A673 (cell line): ENCODE data around the gene SLC25A19. TPM values are rescaled to one million over a fixed set of nuclear protein-coding genes. Genes with fewer than 3 reads are reported as not detected.

Experiments used
- BruUV-seq: library from RNA; stranded (reverse); fragments of 400-500 nt; replicated peaks from 2 replicates; lab custom pipeline; 2021; lab: Mats Ljungman, UMichigan
- CTCF ChIA-PET: fragments of 300-600 bp; sonication (Branson Sonifier 250); formaldehyde crosslinking; loops from one replicate; lab custom pipeline; 2022; ENCODE audit warnings: antibody characterized with exemption; lab: Charles Lee
- POLR2A ChIA-PET: fragments of 300-600 bp; sonication (Branson Sonifier 250); formaldehyde crosslinking; loops from one replicate; lab custom pipeline; 2022; ENCODE audit warnings: antibody characterized with exemption; ENCODE audit not compliant: low non-redundant PET; lab: Charles Lee
- DNase-seq: peaks from one replicate; pipeline ENCODE4 v3.0.0-alpha.2; 2015; ENCODE audit warnings: low spot score
- H3K27ac ChIP-seq: fragments of 200-600 bp; sonication (generic); 2 replicates; pipeline ENCODE4 v1.5.1; 2016; ENCODE audit warnings: mixed run types, low read depth, mild to moderate bottlenecking, mixed read lengths, antibody characterized with exemption, low read length; ENCODE audit not compliant: poor library complexity, severe bottlenecking
- H3K27me3 ChIP-seq: fragments of 200-600 bp; sonication (generic); replicated peaks from 2 replicates; pipeline ENCODE4 v1.6.1; 2017; ENCODE audit warnings: mixed run types, low read depth, mild to moderate bottlenecking, mixed read lengths, antibody characterized with exemption, low read length; ENCODE audit not compliant: insufficient read depth, poor library complexity
- H3K36me3 ChIP-seq: fragments of 200-600 bp; sonication (generic); 2 replicates; pipeline ENCODE4 v1.6.1; 2016; ENCODE audit warnings: mixed run types, mild to moderate bottlenecking, mixed read lengths, antibody characterized with exemption, low read length; ENCODE audit not compliant: insufficient read depth, poor library complexity, severe bottlenecking
- H3K4me1 ChIP-seq: fragments of 200-600 bp; sonication (generic); 2 replicates; pipeline ENCODE4 v1.6.1; 2017; ENCODE audit warnings: mixed run types, mild to moderate bottlenecking, mixed read lengths, antibody characterized with exemption, low read length; ENCODE audit not compliant: insufficient read depth, poor library complexity, severe bottlenecking
- H3K4me3 ChIP-seq: fragments of 200-600 bp; sonication (generic); 2 replicates; pipeline ENCODE4 v1.5.1; 2016; ENCODE audit warnings: low read depth, mixed run types, mild to moderate bottlenecking, mixed read lengths, low read length; ENCODE audit not compliant: poor library complexity, severe bottlenecking
- H3K9me3 ChIP-seq: fragments of 200-600 bp; sonication (generic); 2 replicates; pipeline ENCODE4 v1.6.1; 2016; ENCODE audit warnings: mixed run types, low read depth, mild to moderate bottlenecking, mixed read lengths, antibody characterized with exemption, low read length; ENCODE audit not compliant: poor library complexity, severe bottlenecking
- EZH2 ChIP-seq: fragments of 200-600 bp; sonication (generic); IDR thresholded peaks from 2 replicates; pipeline ENCODE4 v1.6.1; 2017; ENCODE audit warnings: borderline replicate concordance, low read depth, mild to moderate bottlenecking, mixed read lengths, antibody characterized with exemption, low read length; ENCODE audit not compliant: poor library complexity, severe bottlenecking
- intact Hi-C: fragments of 100-400 bp; cut with micrococcal nuclease; formaldehyde crosslinking; loops from one replicate; pipeline ENCODE4 v1.10.0; 2022; ENCODE audit not compliant: unreplicated experiment
- total RNA-seq: library from RNA; stranded (reverse); gene quantifications from 2 replicates; pipeline ENCODE4 v1.2.3, GENCODE V29; 2021
- TF ChIP-seq, protein P1 (sequence below): fragments of 300-800, 200-600 bp; sonication (generic); conservative IDR thresholded peaks from 2 replicates; pipeline ENCODE4 v1.5.1; 2017; ENCODE audit warnings: low read depth, mild to moderate bottlenecking, antibody characterized with exemption, low read length, moderate library complexity, mixed read lengths

Gene SLC25A19
- total RNA-seq, 1 experiment from 2014 or later = 45.0 TPM

DNA sequence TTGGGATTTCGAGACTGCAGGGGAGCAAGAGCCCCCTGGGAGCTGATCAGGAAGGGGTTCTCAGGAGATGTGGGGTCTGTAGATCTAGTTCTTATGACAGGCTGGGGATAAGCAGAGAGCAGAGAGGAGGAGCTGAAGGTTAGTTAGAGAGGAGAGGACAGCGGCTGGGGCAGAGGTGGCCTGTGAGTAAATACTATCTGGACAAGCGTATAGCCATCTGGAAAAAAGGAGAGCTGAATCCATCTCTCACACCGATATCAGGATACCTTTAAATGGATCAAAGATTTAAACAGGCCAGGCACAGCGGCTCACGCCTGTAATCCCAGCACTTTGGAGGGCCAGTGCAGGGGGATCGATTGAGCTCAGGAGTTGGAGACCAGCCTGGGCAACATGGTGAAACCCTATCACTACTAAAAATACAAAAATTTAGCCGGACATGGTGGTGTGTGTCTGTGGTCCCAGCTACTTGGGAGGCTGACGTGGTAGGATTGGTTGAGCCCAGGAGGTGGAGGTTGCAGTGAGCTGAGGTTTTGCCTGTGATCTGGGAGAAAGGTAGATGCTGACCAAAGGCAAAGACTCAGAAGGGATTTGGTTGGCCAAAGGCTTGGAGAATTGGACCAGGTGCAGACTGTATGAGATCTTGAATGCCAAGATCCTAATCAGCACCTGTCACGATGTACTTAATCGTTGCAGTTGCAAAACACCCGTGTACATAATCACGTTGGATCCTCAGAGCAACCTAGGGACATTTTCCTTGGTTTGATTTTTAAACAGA, 18.9 kb upstream of the SLC25A19 start:
- Histone ChIP-seq H3K4me3 (no peak overlapping the region), H3K27me3 (no peaks in the 10 kb centered on the region), H3K4me1 (no peaks in the 10 kb centered on the region), H3K9me3 (no peaks in the 10 kb centered on the region), H3K27ac (no peak overlapping the region), H3K36me3 (no peaks in the 10 kb centered on the region)
- TF ChIP-seq, protein P1, sequence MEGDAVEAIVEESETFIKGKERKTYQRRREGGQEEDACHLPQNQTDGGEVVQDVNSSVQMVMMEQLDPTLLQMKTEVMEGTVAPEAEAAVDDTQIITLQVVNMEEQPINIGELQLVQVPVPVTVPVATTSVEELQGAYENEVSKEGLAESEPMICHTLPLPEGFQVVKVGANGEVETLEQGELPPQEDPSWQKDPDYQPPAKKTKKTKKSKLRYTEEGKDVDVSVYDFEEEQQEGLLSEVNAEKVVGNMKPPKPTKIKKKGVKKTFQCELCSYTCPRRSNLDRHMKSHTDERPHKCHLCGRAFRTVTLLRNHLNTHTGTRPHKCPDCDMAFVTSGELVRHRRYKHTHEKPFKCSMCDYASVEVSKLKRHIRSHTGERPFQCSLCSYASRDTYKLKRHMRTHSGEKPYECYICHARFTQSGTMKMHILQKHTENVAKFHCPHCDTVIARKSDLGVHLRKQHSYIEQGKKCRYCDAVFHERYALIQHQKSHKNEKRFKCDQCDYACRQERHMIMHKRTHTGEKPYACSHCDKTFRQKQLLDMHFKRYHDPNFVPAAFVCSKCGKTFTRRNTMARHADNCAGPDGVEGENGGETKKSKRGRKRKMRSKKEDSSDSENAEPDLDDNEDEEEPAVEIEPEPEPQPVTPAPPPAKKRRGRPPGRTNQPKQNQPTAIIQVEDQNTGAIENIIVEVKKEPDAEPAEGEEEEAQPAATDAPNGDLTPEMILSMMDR = no peak
- no peak for TF ChIP-seq EZH2
- intact Hi-C loops = no loop called here
- ChIA-PET CTCF (interaction anchor here (0.8 kb wide), 1 partner anchor 15 kb away, joined by 15 read pairs; no protein-coding TSS in a partner anchor), POLR2A (no interaction called here)
- no peak for DNase-seq
- BruUV-seq = no TSS peak

DNA sequence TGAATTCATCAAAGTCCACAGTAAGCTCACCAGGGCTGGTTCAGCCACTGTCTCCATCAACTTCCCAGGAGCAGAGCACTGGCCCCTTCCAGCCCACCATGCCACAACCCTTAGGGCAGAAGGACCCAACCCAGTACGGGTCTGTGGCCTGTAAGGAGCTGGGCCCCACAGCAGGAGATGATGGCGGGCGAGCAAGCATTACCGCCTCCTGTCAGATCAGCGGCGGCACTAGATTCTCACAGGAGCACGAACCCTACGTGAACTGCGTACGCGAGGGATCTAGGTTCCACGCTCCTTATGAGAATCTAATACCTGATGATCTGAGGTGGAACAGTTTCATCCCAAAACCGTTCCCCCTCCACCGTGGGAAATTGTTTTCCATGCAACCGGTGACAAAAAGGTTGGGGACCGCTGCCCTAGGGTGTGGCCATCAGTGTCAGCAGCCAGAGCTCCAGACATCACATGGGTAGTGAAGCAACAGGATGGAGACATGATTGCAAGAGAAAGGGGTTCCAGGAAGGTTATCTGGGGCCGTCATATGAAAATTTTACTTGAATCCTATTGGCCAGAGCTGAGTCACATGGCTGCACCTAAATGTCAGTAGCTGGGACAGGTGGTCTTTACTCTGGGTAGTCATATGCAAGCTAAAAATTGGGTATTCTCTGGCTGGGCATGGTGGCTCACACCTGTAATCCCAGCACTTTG, 12.4 kb upstream of the SLC25A19 start:
- TF ChIP-seq, protein P1 = no peak
- TF ChIP-seq EZH2 = no peak
- Histone ChIP-seq H3K36me3 (no peaks in the 10 kb centered on the region), H3K27me3 (no peaks in the 10 kb centered on the region), H3K4me3 (no peak overlapping the region), H3K4me1 (no peaks in the 10 kb centered on the region), H3K9me3 (no peaks in the 10 kb centered on the region), H3K27ac (no peak overlapping the region)
- BruUV-seq = no TSS peak
- no peak for DNase-seq
- CTCF ChIA-PET = no interaction called here
- POLR2A ChIA-PET = no interaction called here
- intact Hi-C loops = no loop called here

DNA sequence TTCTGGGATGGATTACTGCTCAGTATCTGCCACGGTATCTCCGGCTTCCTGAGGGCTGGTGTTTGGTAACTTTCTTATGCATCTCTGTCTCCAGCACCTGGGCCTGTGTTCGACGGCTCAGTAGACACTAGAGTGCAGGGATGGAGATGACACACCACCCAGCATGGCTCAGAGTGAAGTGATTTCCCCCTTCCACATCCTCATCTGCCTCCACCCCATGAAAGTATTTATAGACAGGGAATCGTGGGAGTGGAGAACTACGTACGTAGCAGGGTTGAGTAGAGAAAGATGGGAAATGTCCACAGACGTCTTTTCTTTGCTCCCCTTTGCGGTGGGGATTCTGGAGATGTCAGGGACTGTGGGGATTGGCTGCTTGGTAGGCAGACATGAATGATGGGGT, 11.8 kb upstream of the SLC25A19 start:
- POLR2A ChIA-PET = no interaction called here
- no TSS peak for BruUV-seq
- CTCF ChIA-PET = no interaction called here

More for the DNA sequence above, 11.8 kb upstream of the SLC25A19 start:
- no peaks in the 10 kb centered on the region for H3K9me3 ChIP-seq
- no peak overlapping the region for H3K27ac ChIP-seq
- H3K36me3 ChIP-seq = no peaks in the 10 kb centered on the region
- H3K27me3 ChIP-seq = no peaks in the 10 kb centered on the region
- no peaks in the 10 kb centered on the region for H3K4me1 ChIP-seq
- intact Hi-C loops = no loop called here
- TF ChIP-seq, protein P1 = no peak
- no peak overlapping the region for H3K4me3 ChIP-seq
- DNase-seq = no peak
